ENCODE measurements around the gene RBBP4.

Gene RBBP4

DNA sequence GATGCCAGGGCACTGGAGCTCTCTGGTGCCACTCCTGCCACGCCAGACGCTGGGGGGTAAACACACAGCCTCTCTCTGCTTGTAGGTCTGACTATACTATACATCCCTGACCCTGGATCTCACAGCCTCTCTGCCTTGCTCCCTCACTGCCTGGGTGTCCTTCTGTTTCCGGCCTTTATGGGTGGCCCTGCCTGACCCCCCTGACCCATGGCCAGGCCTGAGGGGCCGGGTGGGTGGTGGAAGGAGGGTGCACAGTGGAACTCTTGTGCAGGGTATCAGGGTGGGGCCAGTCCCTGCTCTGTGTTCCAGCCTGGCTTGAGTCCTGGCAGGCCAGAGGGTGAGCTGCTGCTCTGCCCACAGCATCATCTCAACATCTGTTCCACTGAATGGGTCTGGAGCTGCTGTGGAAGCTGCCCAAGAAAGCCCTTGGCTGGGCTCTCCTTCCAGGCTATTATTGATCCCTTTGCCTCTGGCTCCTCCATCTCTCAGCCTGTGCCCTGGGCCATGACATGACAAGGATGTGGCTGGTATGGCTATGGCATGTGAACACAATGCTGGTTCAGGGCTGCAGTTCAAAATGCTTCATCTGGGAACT, 68.8 kb downstream of the RBBP4 start:
- DNase-seq (ENCODE audit: low read depth) = no peak

DNA sequence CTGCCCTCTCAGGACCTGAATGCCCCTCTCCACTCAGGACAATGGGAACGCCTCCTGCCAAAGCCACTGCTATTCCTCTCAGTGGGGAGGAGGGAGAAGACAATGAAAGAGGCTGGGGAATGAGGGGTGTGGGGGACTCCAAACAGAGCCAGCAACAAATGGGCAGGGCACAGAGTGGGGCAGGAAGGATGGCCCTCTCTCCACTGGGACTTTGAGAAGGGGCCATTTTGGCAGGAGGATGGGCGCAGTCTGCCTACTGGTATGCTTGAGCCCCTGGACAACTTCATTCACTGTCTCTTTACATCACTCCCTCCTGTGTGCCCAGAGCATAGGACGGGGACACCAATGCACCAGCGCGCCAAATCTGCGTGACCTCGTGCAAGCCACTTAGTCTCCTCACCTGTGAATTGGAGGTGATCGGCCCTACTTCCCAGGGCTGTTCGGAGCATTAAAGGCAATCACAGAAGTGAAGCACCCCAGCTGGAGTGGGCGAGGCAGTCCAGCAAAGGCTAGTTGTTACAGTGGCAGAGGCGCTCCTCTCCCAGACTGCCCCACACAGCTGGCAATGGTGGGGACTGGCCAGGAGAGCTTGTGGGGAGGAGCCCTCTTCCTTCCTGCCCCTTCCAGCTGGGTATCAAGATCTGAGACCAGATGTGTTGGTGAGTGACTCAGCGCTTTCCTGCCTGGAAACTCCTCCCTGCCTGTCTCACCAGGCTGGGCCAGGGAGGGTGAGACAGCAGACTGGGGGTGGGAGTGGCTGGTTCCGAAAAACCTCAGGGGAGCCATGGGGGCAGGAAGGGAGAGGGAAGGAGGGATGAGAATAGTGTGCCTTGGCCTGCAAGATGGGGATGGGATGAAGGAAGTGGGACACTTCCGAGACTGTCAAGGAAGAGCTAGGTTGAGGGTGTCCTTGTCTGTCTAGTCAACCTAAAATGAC, 73.9 kb downstream of the RBBP4 start:
- peak; percentile 97 for DNase-seq (ENCODE audit: low read depth)

DNA sequence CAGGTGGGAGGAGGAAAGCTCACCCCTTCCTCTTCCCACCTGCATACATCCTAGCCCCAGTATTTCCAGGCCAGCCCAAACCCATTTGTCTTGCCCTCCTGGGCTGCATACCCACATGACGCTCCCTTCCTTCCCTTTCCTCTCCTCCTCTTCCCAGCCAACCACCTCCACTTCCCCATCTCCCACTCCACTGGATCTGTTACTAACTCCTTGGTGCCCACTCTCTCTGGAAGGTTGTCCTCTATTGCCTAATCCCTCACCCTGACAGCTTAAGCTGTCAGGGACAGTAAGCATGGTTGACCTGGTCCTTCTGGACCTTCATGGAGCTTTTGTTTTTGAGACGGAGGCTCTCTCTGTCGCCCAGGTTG, 74.6 kb downstream of the RBBP4 start:
- DNase-seq (ENCODE audit: low read depth) = peak; percentile 51

DNA sequence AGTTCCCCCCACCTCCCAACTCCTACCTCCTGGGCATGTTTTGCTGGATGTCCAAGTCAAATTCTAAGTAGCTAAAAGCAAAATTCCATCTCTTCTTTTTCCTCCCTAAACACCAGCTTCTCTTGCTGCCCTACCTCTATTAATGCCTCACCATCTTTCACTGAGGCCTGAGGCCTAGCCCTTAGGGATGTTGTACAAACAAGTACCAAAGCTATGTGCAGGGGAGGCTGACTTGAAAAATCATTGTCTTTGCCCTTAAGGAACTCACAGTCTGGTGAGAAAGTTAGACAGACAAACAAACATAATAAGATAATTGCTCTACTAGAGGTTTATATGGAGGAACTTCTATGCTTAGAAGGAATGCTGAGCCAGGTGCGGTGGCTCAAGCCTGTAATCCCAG, 76.9 kb downstream of the RBBP4 start:
- DNase-seq (ENCODE audit: low read depth) = no peak

DNA sequence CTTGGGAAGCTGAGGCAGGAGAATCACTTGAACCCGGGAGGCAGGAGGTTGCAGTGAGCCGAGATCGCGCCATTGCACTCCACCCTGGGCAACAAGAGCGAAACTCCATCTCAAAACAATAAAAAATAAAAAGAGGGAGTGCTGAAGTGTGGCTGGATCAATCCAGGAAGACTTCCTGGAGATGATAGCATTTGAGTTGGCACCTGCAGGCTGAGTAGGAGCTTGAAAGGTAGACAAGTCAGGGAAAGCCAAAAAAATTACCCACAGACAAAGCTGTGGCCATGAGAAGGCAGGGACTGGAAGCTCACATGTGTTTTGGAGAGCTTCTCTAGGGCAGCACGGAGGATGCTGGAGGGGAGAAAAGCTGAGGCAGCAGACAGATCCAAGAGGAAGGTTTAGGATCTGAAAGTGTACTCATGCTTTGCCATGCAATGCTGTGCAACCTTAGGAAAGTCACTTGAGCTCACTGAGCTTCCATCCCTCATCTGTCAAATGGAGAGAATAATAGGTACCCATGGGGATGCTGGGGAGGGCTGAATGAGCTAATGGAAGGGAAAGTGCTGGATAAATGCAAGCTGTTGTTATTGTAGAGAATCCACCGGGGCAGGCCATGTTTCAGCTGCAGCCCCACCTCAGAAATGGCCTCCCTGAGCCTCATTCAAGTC, 77.5 kb downstream of the RBBP4 start:
- DNase-seq (ENCODE audit: low read depth) = no peak

DNA sequence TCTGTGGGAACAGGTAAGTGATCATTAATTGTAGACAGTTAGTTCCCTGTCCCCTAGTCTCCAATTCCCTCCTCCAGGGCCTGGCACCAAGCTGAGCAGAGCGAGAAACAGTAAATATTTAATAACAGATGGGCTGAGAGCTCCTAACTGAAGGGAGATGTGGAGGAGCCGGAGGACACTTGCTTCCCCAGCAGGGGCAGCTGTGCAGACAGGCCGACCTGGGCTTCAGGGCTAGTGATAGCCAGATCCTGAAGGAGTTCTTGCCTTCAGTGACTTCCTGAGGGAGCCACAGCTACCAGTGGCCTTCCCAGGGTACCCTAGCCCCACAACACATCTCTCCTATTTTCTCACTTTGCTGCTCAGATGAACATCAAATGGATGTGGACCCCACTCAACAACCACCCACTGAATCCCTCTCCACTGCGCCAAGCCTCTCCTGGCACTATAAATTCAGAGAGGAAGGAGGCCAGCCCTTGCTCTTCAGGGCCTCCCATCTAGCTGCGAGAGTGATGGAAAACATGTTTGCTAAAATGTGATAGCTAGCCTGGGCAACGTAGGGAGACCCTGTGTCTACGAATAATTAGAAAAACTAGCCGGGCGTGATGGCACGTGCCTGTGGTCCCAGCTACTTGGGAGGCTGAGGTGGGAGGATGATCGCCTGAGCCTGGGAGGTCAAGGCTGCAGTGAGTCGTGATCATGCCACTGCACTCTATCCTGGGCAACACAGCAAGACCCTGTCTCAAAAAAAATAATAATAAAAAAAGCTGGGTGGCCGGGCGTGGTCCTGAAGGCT, 78.4 kb downstream of the RBBP4 start:
- DNase-seq (ENCODE audit: low read depth) = no peak

DNA sequence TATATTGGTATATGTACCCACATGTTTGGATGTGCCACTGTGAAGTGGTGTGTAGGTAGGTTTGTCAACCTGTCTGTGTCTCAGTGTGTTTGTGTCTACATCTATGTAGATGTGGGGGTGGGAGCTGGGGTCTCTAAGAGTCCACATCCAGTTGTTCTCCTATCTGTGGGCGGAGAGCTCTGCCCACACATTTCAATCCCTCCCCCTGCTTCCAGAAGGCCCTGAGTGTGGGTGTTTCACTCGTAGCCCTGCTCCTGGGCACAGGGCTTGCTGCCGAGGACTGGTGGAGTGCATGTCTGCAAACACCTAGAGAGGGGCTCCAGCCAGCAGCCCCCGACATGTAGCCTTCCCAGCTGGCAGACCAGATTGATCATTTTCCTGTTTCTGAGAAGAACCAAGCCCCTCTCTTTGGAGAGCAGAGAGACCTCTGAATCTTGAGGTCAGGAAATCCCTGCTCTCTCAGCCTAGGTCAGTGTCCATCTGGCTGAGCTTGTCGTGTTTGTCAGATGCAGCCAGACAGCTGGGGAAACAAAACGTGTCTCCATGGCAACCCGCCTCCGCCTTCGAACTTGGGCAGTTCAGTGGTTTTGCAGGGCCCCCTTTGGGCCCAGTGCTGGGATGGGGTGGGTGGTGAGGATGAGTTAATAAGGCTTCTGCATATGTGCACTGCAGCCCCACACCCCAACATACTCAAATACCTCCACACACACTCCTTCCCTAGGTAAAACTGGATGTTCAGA, 82.7 kb downstream of the RBBP4 start:
- DNase-seq (ENCODE audit: low read depth) = no peak

Measured in CMK (cell line).